ENCODE data around the gene HOXC10. TPM values are rescaled to one million over a fixed set of nuclear protein-coding genes. Genes with fewer than 3 reads are reported as not detected.
A peak's percentile ranks its signal among the peaks of the same experiment; 100 is the strongest.

The HOXC10 gene
- total and polyA plus RNA-seq, 2 experiments from 2014 or later: not detected

DNA sequence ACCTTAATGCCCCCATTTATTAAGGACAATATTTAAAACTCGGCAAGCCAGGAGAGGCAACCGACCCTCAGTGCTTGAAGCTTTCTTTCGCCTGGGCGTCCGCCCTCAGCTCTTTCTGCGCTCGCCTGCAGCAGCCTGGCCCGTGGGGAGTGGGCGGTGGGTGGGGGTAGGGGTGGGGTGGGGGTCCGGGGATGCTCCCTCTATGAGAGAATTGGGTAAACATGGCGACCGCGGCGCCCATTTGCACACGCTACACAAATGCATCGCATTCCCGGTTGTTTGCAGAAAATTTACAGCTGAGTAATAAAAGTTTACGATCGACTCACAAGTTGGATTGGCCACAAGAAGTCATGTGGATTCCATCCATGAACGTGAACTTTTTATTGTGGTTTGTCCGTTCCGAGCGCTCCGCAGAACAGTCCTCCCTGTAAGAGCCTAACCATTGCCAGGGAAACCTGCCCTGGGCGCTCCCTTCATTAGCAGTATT is 31.6 kb downstream of the HOXC10 start:
- H3K27ac ChIP-seq (ENCODE audit: low read depth): no peak overlapping the region
- H3K9me3 Mint-ChIP-seq: no peaks in the 10 kb centered on the region; the same call in 2 of the 3 replicates
- peak overlapping the region; percentile 63; the same call in 1 of the 2 replicates for H3K4me3 ChIP-seq
- no peak overlapping the region for H3K4me3 Mint-ChIP-seq
- H3K27me3 ChIP-seq (ENCODE audit: insufficient read depth): peaks cover 100% of the 10 kb centered on the region
- H4K20me1 ChIP-seq (replicated peaks; ENCODE audit: insufficient read depth): peaks cover 28% of the 10 kb centered on the region
- peaks cover 30% of the 10 kb centered on the region for H3K4me1 Mint-ChIP-seq
- no peaks in the 10 kb centered on the region for H3K36me3 Mint-ChIP-seq (ENCODE audit: low read depth)
- H3K36me3 ChIP-seq (ENCODE audit: insufficient read depth): no peaks in the 10 kb centered on the region
- H3K4me2 ChIP-seq: peak overlapping the region; percentile 89
- TF ChIP-seq EZH2 (IDR thresholded peaks at IDR 0.05; ENCODE audit: low read depth, unreplicated experiment) (peak; percentile 23), CREB1 (CRISPR knock-in tag; IDR thresholded peaks at IDR 0.05; ENCODE audit: low read depth) (no peak), JUNB (IDR thresholded peaks at IDR 0.05; ENCODE audit: unreplicated experiment) (no peak)
- TF ChIP-seq, protein P1, sequence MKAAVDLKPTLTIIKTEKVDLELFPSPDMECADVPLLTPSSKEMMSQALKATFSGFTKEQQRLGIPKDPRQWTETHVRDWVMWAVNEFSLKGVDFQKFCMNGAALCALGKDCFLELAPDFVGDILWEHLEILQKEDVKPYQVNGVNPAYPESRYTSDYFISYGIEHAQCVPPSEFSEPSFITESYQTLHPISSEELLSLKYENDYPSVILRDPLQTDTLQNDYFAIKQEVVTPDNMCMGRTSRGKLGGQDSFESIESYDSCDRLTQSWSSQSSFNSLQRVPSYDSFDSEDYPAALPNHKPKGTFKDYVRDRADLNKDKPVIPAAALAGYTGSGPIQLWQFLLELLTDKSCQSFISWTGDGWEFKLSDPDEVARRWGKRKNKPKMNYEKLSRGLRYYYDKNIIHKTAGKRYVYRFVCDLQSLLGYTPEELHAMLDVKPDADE (IDR thresholded peaks at IDR 0.05): no peak
- peaks cover 98% of the 10 kb centered on the region for H3K27me3 Mint-ChIP-seq (ENCODE audit: insufficient read depth, low read depth, poor library complexity)
- peaks cover 38% of the 10 kb centered on the region for H3F3A ChIP-seq (replicated peaks; ENCODE audit: low read depth)
- peaks cover 53% of the 10 kb centered on the region for H3K4me1 ChIP-seq (ENCODE audit: insufficient read depth)
- H2AFZ ChIP-seq: no peak overlapping the region
- no peak overlapping the region for H3K27ac Mint-ChIP-seq
- DNase-seq (ENCODE audit: low spot score) (no peak), ATAC-seq (no peak)
- H3K9me2 ChIP-seq (ENCODE audit: insufficient read depth): no peaks in the 10 kb centered on the region
- no peaks in the 10 kb centered on the region for H3K79me2 ChIP-seq (replicated peaks; ENCODE audit: insufficient read depth)

GRCh38 chr12:54017027-54017788 is 32.3 kb downstream of the HOXC10 start:
- Histone ChIP-seq H2AFZ (peak overlapping the region; percentile 80; the same call in 1 of the 2 replicates), H4K20me1 (replicated peaks; ENCODE audit: insufficient read depth) (peaks cover 32% of the 10 kb centered on the region), H3K9me2 (ENCODE audit: insufficient read depth) (no peaks in the 10 kb centered on the region), H3K4me3 (peak overlapping the region; percentile 63), H3K27me3 (ENCODE audit: insufficient read depth) (peaks cover 100% of the 10 kb centered on the region), H3K4me2 (peak overlapping the region; percentile 89), H3K4me1 (ENCODE audit: insufficient read depth) (peaks cover 48% of the 10 kb centered on the region), H3F3A (replicated peaks; ENCODE audit: low read depth) (peaks cover 38% of the 10 kb centered on the region), H3K27ac (ENCODE audit: low read depth) (no peak overlapping the region), H3K36me3 (ENCODE audit: insufficient read depth) (no peaks in the 10 kb centered on the region), H3K79me2 (replicated peaks; ENCODE audit: insufficient read depth) (no peaks in the 10 kb centered on the region)
- TF ChIP-seq ZNF331 (CRISPR knock-in tag; IDR thresholded peaks at IDR 0.05; ENCODE audit: low read depth) (no peak), EZH2 (IDR thresholded peaks at IDR 0.05; ENCODE audit: low read depth, unreplicated experiment) (peak; percentile 76)
- DNase-seq (ENCODE audit: low spot score) (peak; percentile 71), ATAC-seq (peak; percentile 13)
- Mint-ChIP-seq H3K9me3 (no peaks in the 10 kb centered on the region; the same call in 2 of the 3 replicates), H3K4me1 (peaks cover 30% of the 10 kb centered on the region), H3K36me3 (ENCODE audit: low read depth) (no peaks in the 10 kb centered on the region; the same call in 2 of the 3 replicates), H3K27me3 (ENCODE audit: insufficient read depth, low read depth, poor library complexity) (peaks cover 98% of the 10 kb centered on the region), H3K4me3 (peak overlapping the region; percentile 62), H3K27ac (no peak overlapping the region)

DNA sequence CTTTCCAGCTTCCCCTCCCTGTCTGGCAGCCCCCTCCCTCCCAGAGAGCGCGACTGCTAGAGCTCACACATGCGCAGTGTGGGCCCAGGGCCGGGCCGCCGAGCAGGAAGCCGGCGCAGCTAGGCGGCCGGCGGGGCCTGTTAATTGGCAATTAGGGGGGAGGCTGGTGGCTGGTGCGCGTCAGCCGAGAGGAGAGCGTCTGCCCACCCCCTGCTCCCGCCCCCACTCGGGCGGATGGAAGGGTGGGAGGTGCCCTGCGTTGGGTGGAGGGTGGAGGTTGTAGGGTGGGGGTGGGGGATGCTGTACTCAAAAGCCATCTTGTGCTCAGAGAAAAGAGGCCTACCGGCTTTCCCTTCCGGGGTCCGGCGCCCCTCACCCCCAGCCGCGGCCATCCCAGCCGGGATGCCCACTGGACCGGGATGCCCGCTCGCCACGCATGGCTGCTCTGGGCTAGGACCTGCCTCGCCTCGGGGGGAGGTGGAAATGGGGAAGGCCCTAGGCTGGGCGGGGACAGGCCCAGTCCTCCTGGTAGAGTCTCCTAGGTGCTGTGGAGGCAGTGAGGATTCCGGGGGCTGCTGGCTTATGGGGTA is 33.0 kb downstream of the HOXC10 start:
- no peak overlapping the region for H3K27ac Mint-ChIP-seq
- peaks cover 98% of the 10 kb centered on the region for H3K27me3 Mint-ChIP-seq (ENCODE audit: insufficient read depth, low read depth, poor library complexity)
- H3K27me3 ChIP-seq (ENCODE audit: insufficient read depth): peaks cover 100% of the 10 kb centered on the region
- TF ChIP-seq EZH2 (IDR thresholded peaks at IDR 0.05; ENCODE audit: low read depth, unreplicated experiment) (peak; percentile 68), EZH2phosphoT487 (IDR thresholded peaks at IDR 0.05; ENCODE audit: unreplicated experiment) (peak; percentile 43), ZNF114 (CRISPR knock-in tag; IDR thresholded peaks at IDR 0.05) (no peak)
- no peaks in the 10 kb centered on the region; the same call in 1 of the 2 replicates for H3K36me3 ChIP-seq (ENCODE audit: insufficient read depth)
- H3F3A ChIP-seq (replicated peaks; ENCODE audit: low read depth): peaks cover 38% of the 10 kb centered on the region
- DNase-seq (ENCODE audit: low spot score) (peak; percentile 86), ATAC-seq (peak; percentile 56)
- H3K9me2 ChIP-seq (ENCODE audit: insufficient read depth): no peaks in the 10 kb centered on the region
- no peak overlapping the region for H3K27ac ChIP-seq (ENCODE audit: low read depth)
- peak overlapping the region; percentile 63 for H3K4me3 ChIP-seq
- H3K36me3 Mint-ChIP-seq (ENCODE audit: low read depth): no peaks in the 10 kb centered on the region; the same call in 2 of the 3 replicates
- peaks cover under 1% of the 10 kb centered on the region; the same call in 2 of the 3 replicates for H3K9me3 Mint-ChIP-seq
- peaks cover 30% of the 10 kb centered on the region for H3K4me1 Mint-ChIP-seq
- peaks cover 42% of the 10 kb centered on the region for H3K4me1 ChIP-seq (ENCODE audit: insufficient read depth)
- H3K4me2 ChIP-seq: peak overlapping the region; percentile 89
- peak overlapping the region; percentile 62 for H3K4me3 Mint-ChIP-seq
- no peaks in the 10 kb centered on the region for H3K79me2 ChIP-seq (replicated peaks; ENCODE audit: insufficient read depth)
- H4K20me1 ChIP-seq (replicated peaks; ENCODE audit: insufficient read depth): peaks cover 39% of the 10 kb centered on the region
- peak overlapping the region; percentile 80 for H2AFZ ChIP-seq

All from GM23338 (cell line).